PC-9 (cell line): ENCODE results near the gene LRRC71.

Experiments
- CTCF ChIP-seq: fragments of 200-600 bp; sonication (generic); conservative IDR thresholded peaks from 2 replicates; pipeline ENCODE4 v1.6.1; 2017; ENCODE audit warnings: mixed run types, antibody characterized with exemption, mild to moderate bottlenecking, moderate library complexity
- EZH2 ChIP-seq: fragments of 200-600 bp; sonication (generic); IDR thresholded peaks from 2 replicates; pipeline ENCODE4 v1.8.0; 2017; ENCODE audit warnings: antibody characterized with exemption, low read depth

GRCh38 chr1:156898971-156899664, 21.3 kb upstream of the LRRC71 start:
- TF ChIP-seq CTCF (no peak), EZH2 (no peak)
